Stimulated activated CD4-positive, alpha-beta T cell treated with anti-CD3 and anti-CD28 coated beads, Interleukin-12 subunit alpha, Interleukin-12 subunit beta, amount 100 ng/mL, for 4 hours (primary cell): ENCODE results near the gene NPY1R.

Experiments
- DNase-seq: peaks from one replicate; pipeline ENCODE4 v3.0.0-alpha.2; 2020

Gene NPY1R

DNA sequence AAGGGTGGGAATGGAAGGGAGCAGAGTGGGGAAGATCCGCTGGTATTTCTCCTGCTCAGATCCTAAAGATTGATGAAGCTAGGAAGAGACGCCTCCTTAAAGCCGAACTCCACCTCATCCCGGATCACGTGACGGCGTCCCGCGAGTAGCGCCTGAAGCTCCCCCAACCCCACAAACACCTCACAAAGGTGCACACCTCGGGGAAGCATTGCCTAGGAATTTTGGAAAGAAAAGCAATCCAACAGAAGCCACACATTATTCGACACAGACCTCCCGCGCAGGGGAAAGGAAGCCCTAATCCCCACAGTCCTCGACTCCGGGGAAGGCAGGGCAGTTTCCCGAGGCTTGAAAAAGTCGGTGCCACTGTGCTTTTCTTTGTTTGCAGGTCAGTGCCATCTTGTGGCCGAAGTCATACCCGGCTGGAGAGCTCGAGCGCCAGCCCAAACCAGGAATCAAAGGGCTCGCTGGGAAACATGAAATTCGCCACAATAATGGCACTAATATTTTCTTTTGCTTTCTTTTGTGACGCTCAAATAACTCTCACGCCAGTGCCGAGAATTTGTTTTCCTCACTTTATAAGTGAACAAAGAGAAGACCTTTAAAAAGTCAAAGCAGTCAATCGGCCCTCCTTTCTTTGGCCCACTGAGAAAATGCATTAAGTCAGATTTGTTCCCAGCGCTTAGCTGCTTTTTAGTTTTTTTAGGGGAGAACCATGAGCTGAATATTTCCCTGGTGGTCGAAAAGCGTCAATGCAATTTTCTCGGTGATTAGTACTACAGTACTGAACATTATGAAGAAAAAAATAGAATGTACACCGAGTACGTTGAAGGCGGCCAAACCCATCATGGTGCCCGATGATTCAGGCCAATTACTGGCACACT lies at the start of gene NPY1R:
TSS of gene NPY1R (minus strand) at position 71 of the 881 bp plus-strand sequence. CDS start 6,042 bp downstream, outside the sequence.
- peak; percentile 23 for DNase-seq

DNA sequence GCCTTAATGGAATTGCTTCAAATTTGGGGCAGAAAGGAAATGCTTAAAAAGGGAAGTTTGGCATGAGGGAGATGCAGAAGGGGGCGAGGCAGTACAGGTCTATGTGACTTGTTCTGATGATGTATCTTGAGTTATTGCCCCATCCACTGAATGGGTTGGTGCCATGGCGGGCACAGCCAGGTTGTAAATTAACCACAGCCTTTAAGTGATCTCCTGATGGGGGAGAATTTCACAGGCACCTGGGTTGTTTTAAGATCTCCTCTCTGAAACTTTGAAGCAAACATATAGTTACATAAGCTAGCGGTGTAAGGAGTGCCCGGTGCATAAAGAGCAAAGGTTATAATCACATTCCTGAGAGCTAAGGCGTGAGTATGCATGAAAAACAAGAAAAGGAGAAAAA lies 48.3 kb upstream of the NPY1R start:
- DNase-seq = no peak

DNA sequence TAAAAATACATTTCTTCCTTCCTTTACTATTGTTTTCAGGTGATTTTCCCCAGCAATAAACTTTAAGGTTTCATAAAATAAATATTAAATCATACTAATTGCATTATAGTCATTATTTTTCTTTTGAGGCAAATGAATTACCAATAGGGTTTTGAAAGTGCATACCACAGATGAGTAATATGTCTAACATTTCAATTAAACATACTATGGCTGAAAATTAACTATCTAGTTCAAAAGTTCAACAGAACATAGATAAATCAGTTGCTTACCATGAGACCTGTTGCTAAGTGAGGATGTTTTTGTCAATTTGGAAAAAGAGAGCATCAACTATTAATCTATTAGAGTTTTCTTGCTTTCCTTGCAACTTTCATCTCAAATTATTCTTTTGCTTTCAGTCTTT lies 46.3 kb upstream of the NPY1R start:
- no peak for DNase-seq

DNA sequence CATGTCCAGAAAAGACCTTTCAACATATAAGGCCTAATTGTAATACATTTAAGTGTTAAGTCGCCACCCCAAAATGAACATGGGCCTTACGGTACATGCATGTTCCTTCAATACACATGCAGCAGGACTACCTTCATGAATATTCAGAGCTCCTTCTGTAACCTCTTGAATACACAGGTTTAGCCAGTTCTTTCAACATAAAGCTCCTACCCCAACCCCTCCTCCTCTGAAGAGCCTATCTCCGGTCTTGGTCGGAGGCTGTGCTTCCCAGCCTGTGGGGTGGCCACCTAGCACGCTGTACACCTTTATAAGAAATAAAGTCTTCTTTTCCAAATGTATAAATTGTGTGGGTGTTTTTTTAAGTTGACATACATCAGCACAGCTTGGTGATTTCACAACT lies 39.6 kb upstream of the NPY1R start:
- DNase-seq = no peak

DNA sequence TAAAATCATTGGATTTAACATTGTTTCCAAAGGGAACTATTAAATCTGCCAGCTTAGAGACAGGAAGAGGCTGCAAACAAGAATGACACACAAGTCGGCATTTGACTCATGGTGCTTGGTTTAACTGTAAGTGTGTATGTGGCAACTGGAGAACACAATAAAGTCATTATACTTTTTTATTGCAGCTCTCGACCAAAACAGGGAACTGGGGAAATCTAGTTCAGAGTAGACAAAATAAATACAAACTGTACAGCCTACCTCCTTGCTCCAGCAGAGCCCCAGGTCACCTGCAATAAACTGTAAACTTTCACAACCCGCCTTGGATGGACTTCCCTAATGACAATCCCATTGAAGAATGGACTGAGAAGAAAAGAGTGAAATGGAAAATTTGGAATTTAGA lies 35.3 kb upstream of the NPY1R start:
- no peak for DNase-seq

DNA sequence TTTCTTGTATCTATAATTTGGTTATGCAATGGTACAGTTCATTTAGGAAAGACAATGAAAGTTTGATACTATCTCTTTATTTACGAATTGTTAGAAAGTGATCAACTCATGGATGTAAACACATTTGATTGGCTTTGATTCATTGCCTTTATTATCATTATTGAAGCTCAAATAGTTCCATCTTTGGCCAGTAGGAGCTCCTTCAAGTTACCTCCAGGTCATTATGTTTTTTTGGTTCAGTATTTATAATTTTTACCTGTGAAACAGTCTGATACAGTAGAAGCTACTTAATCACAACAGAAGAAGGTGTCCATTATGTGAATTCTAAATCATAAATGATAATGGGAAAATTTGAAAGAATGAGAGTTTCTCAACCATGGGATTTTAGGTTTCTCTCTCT lies 23.7 kb upstream of the NPY1R start:
- no peak for DNase-seq

DNA sequence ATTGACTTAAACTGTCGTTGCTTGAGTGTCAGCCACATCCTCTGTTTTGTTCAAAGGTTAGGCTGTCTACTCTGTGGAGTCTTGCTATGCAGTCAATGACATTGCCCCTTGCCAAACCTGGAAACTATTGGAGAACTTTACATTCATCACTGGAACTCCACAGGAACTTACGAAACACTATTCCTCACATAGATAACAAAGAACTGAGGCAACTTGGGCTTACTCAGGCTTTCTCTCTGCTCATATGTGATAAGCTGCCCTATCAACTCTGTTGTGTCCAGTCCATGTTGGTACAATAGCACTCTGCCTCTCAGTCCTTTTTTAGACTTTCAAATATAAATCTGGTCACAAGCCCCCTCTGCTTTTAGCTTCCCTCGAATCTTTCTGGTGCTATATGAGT lies 20.7 kb upstream of the NPY1R start:
- no peak for DNase-seq

DNA sequence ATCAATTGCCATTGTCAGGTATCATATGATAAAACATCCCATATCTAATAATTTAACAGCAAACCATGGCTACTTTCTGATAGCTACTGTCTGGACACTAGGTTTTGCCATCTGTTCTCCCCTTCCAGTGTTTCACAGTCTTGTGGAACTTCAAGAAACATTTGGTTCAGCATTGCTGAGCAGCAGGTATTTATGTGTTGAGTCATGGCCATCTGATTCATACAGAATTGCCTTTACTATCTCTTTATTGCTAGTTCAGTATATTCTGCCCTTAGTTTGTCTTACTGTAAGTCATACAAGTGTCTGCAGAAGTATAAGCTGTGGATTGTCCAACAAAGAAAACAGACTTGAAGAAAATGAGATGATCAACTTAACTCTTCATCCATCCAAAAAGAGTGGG lies 18.3 kb upstream of the NPY1R start:
- no peak for DNase-seq

DNA sequence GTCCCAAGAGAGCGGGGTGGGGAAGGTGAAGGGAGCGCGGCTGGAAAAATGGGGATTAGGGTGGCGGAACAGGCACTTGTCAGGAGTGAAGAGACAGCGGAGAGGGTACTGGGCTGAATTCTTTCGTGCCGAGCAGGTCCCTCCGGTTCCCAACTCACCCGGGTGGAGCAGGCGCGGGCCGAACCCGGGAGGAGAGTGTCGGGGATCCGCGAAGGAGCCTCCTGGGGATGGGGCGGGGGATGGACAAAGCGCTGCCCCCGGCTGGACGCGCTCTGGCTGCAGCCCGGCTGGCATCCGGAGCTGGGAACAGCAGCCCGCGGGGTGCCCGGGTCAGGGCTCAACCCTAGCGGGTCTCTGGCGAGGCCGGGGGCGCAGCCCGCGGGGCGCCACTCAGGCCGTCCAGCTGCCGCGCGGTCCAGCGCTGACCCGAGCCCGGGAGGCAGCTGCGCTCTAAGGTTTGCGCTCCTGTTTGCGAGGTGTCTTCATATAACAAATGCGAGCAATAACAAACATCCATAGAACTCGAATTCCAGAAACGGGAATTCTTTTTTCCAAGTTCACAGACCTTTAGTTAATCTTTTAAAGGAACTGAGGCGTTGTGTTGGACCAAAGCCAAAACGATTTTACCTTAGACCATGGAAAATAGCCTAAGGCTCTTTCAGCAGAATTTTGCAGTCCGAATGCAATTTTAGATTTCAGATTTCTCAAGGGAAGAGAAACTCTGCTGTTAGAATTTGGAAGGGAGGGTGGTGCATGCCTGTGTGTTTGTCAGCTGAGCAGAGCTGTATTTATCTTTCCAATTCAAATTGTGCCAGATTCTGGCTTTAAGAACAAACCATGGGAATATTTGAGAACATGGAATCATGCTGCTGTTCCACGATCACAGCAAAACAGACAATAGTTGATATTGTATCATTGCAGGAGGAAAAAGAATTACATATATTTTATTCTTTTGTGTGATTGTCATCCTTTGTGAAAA lies 12.0 kb upstream of the NPY1R start:
- no peak for DNase-seq

DNA sequence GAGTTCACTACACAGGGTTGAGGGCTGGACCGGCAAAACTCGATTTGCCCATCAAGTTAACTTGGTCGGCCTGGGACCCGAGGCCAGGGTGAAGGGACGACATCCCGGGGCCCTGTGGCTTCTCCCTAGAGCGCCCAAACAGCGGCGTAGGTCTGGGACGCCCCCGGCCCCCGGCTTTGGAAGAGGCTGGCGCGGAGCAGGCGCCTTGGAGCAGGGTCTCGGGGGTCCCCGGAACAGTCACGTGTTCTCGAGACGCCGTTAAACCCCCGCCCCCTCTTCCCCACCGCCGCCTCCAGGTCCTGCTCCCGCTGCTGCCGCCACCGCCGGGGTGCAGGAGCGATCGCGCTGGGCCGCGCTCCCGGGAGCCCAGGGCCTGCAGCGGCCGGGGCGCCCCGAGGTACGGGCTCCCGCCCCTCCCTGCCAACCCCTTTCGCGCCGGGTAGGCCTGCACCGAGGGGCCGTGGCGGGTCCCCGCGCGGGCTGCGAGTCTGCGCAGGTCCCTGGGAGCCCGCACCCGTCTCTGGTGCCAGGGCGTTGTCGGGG lies 11.3 kb upstream of the NPY1R start, which contains the start of gene NPY5R:
TSS of gene NPY5R (plus strand) at position 289 of the 543 bp plus-strand sequence. CDS start 6,382 bp downstream, outside the sequence.
- DNase-seq = no peak

DNA sequence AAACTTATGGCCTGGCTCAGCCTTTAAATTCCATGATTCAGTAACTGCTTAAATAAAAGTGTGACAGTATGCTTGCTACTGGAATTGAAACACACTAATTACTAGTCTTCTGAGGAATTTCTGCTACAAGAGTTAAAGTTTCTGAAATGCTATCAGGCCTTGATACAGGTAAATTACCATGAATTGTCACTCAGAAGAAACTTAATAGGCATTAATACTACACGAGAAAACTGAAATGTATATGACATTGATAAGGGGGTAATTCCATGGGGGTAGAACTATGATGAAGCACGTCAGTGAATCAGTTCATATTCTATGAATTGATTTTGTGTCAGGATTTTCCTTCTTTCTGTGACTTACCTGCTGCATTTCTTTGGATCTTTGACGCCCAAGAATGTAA lies 3.0 kb upstream of the NPY1R start:
- DNase-seq = no peak

DNA sequence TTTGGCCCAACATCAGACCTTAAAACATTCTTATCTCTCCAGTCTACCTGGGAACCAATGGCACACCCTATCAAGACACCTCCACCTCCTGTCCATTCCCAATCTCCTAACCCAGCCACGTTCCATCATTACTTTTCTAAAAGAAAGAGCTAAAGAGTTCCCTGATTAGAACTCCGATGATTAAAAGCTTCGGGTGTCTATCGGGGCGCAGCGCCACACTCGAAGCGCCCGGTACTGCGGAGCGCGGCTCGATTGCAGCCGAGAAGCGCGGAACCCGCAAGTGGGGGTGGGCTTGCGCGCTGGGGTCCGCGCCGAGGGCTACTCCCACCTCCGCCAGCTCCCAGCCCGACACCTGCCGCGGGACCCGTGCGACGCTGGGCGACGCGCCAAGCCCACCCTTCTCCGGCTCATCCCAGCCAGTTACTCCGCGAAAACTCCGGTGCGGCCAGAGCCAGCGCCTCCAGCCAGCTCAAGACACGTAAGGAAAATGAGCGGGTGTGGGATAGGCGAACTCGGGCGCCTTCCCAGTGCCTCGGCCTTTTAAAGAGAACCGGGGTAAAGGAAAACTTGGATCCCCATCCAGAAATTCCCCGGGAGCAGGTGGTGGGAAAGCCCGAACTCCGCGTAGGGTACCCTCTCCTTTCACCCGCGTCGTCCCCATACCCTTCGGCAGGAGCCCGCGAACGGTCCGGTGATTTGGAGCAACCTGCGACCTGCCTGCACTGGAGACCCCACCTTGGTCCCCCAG lies 593 bp downstream of the NPY1R start:
- DNase-seq = no peak

DNA sequence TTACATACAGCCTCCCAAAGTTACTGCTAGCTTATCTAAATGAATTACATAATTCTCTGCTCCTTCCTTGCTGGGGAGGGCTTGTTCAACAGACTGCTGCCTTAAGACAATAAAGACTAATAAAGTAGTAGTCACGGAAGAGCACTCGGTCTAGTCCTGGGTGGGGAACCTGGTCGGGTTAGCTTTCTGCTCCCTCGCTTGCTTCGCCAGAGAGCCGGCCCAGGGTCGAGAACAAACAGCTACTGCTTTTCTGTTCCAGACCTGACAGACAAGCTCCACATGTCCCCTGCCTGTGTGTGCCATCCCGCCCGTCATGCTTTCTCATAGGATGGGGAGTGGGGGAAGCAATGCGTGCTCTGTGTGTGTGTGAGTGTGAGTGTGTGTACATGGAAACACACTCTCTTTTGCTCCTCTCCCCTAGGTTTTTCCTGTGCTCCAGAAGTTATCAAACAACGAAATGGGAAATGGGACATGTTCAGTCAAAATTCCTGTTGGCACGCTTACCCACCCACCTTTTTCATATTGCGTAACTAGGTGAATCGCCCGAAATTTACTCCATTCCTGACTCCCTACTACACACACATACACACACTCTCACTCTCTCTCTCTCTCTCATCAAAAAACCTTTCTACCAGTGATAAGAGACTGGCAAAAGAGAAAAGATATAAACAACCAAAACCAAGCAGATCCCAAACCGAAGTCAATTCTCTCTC lies 1.3 kb downstream of the NPY1R start:
- no peak for DNase-seq

DNA sequence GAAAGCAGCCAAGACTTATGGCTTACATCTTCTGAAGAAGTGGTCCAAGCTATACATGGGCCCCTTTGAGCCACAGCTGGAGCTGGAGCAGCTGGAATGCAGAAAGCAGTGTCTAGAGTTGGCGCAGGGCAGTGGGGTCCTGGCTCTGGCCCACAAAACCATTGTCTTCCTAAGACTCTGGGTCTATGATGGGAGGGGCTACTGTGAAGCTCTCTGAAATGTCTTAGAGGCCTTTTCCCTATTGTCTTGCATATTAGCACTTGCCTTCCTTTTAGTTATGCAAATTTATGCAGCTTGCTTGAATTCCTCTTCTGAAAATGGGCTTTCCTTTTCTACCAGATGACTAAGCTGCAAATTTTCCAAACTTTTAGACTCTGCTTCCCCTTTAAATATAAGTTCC lies 15.3 kb downstream of the NPY1R start:
- DNase-seq = no peak

DNA sequence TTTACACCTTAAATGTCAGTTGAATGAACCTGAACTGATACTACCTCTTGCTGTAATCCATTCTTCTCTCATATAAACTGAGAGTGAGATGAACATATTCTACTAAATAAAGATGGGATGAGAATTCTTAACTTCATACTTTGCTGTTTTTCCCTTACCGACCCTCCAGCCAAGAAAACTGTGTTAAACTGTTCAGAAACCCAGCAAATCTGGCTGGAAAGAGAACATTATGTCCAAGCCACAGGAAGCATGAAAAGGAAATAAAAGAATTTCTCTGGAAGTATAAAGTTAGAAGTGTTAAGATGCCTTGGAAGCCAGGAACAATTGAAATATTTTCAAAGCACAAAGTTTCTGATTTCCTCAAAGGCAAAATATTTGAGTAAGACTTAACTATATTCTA lies 22.9 kb downstream of the NPY1R start:
- no peak for DNase-seq

DNA sequence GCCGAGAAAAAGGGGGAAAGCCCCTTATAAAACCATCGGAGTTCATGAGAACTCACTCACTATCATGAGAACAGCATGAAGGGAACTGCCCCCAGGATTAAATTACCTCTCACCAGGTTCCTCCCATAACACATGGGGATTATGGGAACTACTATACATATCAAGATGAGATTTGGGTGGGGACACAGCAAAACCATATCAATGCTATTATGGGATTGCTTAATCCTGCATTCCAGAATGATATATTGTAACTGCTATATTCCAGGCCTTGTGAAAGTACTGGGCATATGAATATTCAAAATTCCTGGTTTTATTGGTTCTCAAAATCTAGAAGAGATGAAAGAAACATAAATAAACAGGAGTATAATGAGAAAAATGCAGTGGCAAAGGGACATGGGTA lies 29.3 kb downstream of the NPY1R start:
- no peak for DNase-seq

DNA sequence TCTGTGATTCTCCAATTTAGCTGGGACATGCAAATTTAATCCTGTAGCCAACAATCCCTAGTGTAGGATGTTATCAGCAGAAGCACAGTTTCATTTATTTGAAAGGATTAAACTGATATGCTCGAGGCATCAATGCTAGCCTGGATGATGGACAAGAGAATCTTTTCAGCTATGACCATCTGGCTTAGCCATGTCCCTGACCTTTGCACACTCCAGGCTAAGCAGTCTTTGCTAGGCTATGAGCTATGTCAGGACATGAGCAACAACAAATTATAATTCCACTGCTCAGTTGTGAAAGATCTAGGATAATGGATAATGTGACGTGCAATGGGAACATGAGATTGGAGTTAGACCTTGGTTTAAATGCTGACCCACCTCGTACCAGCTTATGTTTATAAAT lies 32.0 kb downstream of the NPY1R start:
- no peak for DNase-seq

DNA sequence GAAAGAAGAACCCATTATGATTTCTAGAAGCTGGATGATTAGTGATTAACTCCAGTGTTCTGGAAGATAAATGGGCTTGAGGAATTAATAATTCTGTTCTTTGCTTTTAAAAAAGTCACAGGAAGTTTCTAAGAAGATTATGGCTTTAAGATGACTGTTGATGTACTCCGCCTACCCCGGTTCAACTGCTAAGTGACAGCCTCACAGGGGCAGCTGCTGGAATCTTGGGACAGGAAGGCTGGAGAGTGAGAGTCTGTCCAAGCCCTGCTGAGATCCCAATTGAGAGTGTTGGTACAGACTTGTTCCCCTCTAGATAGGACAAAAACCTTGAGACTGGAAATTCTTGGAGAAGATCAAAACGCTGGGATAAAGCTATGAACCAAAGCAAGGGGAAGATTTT lies 37.3 kb downstream of the NPY1R start:
- DNase-seq = no peak

DNA sequence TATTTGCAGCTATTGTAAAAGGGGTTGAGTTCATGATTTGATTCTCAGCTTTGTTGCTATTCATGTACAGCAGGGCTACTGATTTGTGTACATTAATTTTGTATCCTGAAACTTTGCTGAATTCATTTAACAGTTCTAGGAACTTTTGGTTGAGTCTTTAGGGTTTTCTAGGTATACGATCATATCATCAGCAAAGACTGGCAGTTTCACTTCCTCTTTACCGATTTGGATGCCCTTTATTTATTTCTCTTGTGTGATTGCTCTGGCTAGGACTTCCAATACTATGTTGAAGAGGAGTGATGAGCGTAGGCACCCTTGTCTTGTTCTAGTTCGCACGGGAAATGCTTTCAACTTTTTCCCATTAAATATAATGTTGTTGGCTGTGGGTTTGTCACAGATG lies 48.1 kb downstream of the NPY1R start:
- no peak for DNase-seq

DNA sequence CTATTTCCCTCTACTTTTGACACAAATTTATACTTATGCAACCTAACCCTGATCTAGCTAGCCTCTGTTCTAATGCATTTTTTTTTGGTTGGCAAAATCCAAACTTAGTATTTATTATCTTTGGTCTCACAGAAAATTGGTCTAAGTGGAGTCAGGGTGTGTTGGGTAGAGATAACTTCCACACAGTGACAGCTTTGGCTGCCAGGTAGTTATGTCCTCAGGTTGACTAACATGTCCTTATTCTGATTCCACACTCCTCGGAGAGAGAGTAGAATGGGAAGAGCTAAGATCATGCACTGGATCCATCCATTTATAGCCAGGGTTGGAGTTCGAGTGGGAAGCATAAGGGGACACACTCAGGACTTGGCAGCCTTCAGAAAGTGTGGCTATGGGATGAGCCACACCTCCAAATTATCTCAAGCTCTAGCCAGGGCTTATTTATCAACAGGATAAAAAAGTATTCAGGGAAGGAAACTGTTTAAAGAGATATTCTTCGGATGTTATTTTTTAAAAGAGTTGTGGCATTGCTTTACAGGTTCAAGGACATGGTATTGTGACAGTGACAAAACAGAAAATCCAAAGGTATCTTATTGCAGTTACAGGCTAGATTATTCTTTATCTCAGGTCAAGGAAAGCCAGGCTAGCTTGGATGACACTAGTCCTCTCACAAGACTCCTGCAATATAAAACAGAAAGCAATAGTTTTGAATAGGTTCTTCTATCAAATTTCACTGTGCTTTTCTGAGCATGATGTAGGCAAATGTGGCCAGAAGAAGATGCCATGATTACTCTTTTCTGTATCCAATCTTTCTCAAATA lies 51.5 kb downstream of the NPY1R start:
- DNase-seq = no peak

DNA sequence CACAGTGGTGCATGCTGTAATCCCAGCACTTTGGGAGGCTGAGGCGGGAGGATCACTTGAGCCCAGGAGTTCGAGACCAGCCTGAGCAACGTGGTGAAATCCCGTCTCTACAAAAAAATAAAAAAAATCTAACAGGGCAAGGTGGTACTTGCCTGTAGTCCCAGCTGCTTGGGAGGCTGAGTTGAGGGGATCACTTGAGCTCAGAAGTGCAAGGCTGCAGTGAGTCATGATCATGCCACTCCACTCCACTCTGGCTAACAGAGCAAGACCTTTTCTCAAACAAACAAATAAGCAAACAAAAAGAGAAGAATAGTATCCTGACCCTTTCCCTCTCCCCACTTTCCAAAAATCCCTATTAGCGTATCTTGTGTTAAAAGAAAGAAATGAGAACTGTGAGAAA lies 52.7 kb downstream of the NPY1R start:
- no peak for DNase-seq
